K562 (cell line): ENCODE measurements around the gene CNOT11. TPM values are rescaled to one million over a fixed set of nuclear protein-coding genes. Genes with fewer than 3 reads are reported as not detected.
A peak's percentile ranks its signal among the peaks of the same experiment; 100 is the strongest.

ENCODE experiments used
- CBX1 ChIP-seq: sonication (generic); IDR thresholded peaks from 2 replicates; pipeline ENCODE4 v1.6.1; 2016; ENCODE audit warnings: antibody characterized with exemption, low read depth, mild to moderate bottlenecking
- HNRNPUL1 ChIP-seq: fragments of 200-400 bp; formaldehyde crosslinking; IDR thresholded peaks from 2 replicates; pipeline ENCODE4 v1.6.1; 2017; ENCODE audit warnings: low read length
- NBN ChIP-seq: fragments of 450-650 bp; IDR thresholded peaks from 2 replicates; pipeline ENCODE4 v1.6.1; 2016; ENCODE audit warnings: low read depth, mild to moderate bottlenecking
- PTRF ChIP-seq: fragments of 450-650 bp; IDR thresholded peaks from 2 replicates; pipeline ENCODE4 v1.6.1; 2016; ENCODE audit warnings: mild to moderate bottlenecking, missing genetic modification characterization, missing compliant biosample characterization
- STAT6 ChIP-seq: sonication (generic); formaldehyde crosslinking; IDR thresholded peaks from 2 replicates; pipeline ENCODE4 v1.8.1; 2023; ENCODE audit warnings: mild to moderate bottlenecking, missing genetic modification reagents
- ZNF347 ChIP-seq: fragments of 450-650 bp; formaldehyde crosslinking; IDR thresholded peaks from 2 replicates; pipeline ENCODE4 v1.4.0; 2020; ENCODE audit warnings: low read depth, mild to moderate bottlenecking, moderate library complexity
- polyA plus RNA-seq, 8 experiments: library from polyadenylated mRNA; depleted of rRNA in 4 of 8; stranded (reverse) in 5 of 8; unstranded in 3 of 8; fragments of >200 nt; fragmentation: Nextera tagmentation in 2 of 8; fragmentation: Illumina TruSeq in 1 of 8; extraction: Ambion mirVana in 2 of 8; extraction: Trizol in 1 of 8; gene quantifications; 2 replicates each; pipeline versions ENCODE4 v1.2.1 to v1.2.3, GENCODE V29; 2011 to 2014; ENCODE audit warnings: inconsistent platforms in 1 of 8, missing spikeins in 1 of 8
- total RNA-seq, 7 experiments: library from RNA; depleted of rRNA in 6 of 7; stranded (reverse); fragments of >200 nt in 6 of 7; fragmentation: Illumina TruSeq in 2 of 7; extraction: Trizol in 2 of 7; gene quantifications; 2 replicates each; pipeline versions ENCODE4 v1.2.1 to v1.2.3, GENCODE V29; 2011 to 2021; ENCODE audit warnings: low replicate concordance in 1 of 7
- TF ChIP-seq, protein P1 (sequence below): sonication (generic); formaldehyde crosslinking; IDR thresholded peaks from 2 replicates; pipeline ENCODE4 v1.8.1; 2023; ENCODE audit warnings: missing genetic modification reagents, mild to moderate bottlenecking, borderline replicate concordance
- TF ChIP-seq, protein P2 (sequence below), 2 experiments: fragments of 450-650 bp; formaldehyde crosslinking in 1 of 2; IDR thresholded peaks; 2 replicates each; pipeline versions ENCODE4 v1.4.0 to v1.6.1; 2014 to 2020; ENCODE audit warnings: mild to moderate bottlenecking in 2 of 2, borderline replicate concordance in 1 of 2, low read depth in 1 of 2
- TF ChIP-seq, protein P3 (sequence below): fragments of 250-450 bp; sonication (Bioruptor Pico); IDR thresholded peaks from 2 replicates; pipeline ENCODE4 v1.8.0; 2022; ENCODE audit warnings: inconsistent platforms

The CNOT11 gene
- total and polyA plus RNA-seq, 9 of the 15 experiments (the other 6 are each of a cell fraction or from before 2014, with no cell fraction given) = 12.7 to 163 (median 64.2) TPM

GRCh38 chr2:101252408-101253012, at the start of gene CNOT11 (continued):
- TF ChIP-seq, protein P1, sequence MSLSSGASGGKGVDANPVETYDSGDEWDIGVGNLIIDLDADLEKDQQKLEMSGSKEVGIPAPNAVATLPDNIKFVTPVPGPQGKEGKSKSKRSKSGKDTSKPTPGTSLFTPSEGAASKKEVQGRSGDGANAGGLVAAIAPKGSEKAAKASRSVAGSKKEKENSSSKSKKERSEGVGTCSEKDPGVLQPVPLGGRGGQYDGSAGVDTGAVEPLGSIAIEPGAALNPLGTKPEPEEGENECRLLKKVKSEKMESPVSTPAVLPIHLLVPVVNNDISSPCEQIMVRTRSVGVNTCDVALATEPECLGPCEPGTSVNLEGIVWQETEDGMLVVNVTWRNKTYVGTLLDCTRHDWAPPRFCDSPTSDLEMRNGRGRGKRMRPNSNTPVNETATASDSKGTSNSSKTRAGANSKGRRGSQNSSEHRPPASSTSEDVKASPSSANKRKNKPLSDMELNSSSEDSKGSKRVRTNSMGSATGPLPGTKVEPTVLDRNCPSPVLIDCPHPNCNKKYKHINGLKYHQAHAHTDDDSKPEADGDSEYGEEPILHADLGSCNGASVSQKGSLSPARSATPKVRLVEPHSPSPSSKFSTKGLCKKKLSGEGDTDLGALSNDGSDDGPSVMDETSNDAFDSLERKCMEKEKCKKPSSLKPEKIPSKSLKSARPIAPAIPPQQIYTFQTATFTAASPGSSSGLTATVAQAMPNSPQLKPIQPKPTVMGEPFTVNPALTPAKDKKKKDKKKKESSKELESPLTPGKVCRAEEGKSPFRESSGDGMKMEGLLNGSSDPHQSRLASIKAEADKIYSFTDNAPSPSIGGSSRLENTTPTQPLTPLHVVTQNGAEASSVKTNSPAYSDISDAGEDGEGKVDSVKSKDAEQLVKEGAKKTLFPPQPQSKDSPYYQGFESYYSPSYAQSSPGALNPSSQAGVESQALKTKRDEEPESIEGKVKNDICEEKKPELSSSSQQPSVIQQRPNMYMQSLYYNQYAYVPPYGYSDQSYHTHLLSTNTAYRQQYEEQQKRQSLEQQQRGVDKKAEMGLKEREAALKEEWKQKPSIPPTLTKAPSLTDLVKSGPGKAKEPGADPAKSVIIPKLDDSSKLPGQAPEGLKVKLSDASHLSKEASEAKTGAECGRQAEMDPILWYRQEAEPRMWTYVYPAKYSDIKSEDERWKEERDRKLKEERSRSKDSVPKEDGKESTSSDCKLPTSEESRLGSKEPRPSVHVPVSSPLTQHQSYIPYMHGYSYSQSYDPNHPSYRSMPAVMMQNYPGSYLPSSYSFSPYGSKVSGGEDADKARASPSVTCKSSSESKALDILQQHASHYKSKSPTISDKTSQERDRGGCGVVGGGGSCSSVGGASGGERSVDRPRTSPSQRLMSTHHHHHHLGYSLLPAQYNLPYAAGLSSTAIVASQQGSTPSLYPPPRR (CRISPR knock-in tag) = no peak
- TF ChIP-seq STAT6 (CRISPR knock-in tag) (no peak), HNRNPUL1 (no peak), ZNF347 (CRISPR knock-in tag) (no peak), CBX1 (no peak; the same call in 1 of the 2 replicates), NBN (0 out of 2 replicates have a peak, but pooled peaks have one; percentile 62), PTRF (tag) (no peak)
- TF ChIP-seq, protein P2, sequence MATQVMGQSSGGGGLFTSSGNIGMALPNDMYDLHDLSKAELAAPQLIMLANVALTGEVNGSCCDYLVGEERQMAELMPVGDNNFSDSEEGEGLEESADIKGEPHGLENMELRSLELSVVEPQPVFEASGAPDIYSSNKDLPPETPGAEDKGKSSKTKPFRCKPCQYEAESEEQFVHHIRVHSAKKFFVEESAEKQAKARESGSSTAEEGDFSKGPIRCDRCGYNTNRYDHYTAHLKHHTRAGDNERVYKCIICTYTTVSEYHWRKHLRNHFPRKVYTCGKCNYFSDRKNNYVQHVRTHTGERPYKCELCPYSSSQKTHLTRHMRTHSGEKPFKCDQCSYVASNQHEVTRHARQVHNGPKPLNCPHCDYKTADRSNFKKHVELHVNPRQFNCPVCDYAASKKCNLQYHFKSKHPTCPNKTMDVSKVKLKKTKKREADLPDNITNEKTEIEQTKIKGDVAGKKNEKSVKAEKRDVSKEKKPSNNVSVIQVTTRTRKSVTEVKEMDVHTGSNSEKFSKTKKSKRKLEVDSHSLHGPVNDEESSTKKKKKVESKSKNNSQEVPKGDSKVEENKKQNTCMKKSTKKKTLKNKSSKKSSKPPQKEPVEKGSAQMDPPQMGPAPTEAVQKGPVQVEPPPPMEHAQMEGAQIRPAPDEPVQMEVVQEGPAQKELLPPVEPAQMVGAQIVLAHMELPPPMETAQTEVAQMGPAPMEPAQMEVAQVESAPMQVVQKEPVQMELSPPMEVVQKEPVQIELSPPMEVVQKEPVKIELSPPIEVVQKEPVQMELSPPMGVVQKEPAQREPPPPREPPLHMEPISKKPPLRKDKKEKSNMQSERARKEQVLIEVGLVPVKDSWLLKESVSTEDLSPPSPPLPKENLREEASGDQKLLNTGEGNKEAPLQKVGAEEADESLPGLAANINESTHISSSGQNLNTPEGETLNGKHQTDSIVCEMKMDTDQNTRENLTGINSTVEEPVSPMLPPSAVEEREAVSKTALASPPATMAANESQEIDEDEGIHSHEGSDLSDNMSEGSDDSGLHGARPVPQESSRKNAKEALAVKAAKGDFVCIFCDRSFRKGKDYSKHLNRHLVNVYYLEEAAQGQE (IDR thresholded peaks at IDR 0.05; ENCODE audit: borderline replicate concordance) = no peak
- TF ChIP-seq, protein P2 (CRISPR knock-in tag; IDR thresholded peaks at IDR 0.05; ENCODE audit: low read depth) = no peak
- TF ChIP-seq, protein P3, sequence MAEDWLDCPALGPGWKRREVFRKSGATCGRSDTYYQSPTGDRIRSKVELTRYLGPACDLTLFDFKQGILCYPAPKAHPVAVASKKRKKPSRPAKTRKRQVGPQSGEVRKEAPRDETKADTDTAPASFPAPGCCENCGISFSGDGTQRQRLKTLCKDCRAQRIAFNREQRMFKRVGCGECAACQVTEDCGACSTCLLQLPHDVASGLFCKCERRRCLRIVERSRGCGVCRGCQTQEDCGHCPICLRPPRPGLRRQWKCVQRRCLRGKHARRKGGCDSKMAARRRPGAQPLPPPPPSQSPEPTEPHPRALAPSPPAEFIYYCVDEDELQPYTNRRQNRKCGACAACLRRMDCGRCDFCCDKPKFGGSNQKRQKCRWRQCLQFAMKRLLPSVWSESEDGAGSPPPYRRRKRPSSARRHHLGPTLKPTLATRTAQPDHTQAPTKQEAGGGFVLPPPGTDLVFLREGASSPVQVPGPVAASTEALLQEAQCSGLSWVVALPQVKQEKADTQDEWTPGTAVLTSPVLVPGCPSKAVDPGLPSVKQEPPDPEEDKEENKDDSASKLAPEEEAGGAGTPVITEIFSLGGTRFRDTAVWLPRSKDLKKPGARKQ = no peak
